ENCODE results near the gene PAPOLA. TPM values are rescaled to one million over a fixed set of nuclear protein-coding genes. Genes with fewer than 3 reads are reported as not detected.

The PAPOLA gene
- total and polyA plus RNA-seq, 2 of the 4 experiments (the other 2 are of a cell fraction) = 73.8 to 128 TPM

- dilution Hi-C loops (cut with HindIII; ENCODE audit: low sequenced_read_pairs, unreplicated experiment) = no loop called here
- peaks cover 53% of the 10 kb centered on the region for H3K27me3 ChIP-seq (ENCODE audit: control insufficient read depth, insufficient read depth, low read length)
- peaks cover 2% of the 10 kb centered on the region; the same call in 1 of the 2 replicates for H3K9me1 ChIP-seq (ENCODE audit: insufficient read depth, low read length)
- H3K4me1 ChIP-seq (ENCODE audit: control insufficient read depth, insufficient read depth, low read length) = no peaks in the 10 kb centered on the region
- ATAC-seq (ENCODE audit: low read depth) (no peak), DNase-seq (no peak)
- no peaks in the 10 kb centered on the region for H3K79me1 ChIP-seq (ENCODE audit: low read depth in 1 of 2, low read length in 2 of 2)
- H3K9me3 ChIP-seq (ENCODE audit: control insufficient read depth, insufficient read depth, low read length) = no peaks in the 10 kb centered on the region; the same call in none of the 2 replicates
- H3K36me3 ChIP-seq (ENCODE audit: control insufficient read depth, insufficient read depth, low read length) = no peaks in the 10 kb centered on the region
- H4K20me1 ChIP-seq (ENCODE audit: insufficient read depth, low read length) = no peaks in the 10 kb centered on the region
- no peak overlapping the region for H3K27ac ChIP-seq (ENCODE audit: insufficient read depth, low read length)
- ChIA-PET CTCF (no interaction called here), POLR2A (ENCODE audit: unreplicated experiment) (no interaction called here)
- H2AK5ac ChIP-seq (ENCODE audit: low read depth, low read length) = no peak overlapping the region
- H2BK5ac ChIP-seq (ENCODE audit: low read depth, low read length, poor library complexity, severe bottlenecking) = no peak overlapping the region
- no peak overlapping the region for H2BK20ac ChIP-seq (ENCODE audit: low read depth, low read length)
- H3K4me3 ChIP-seq (ENCODE audit: insufficient read depth, low read depth, low read length) = no peak overlapping the region
- no peak overlapping the region for H3K56ac ChIP-seq (ENCODE audit: extremely low read depth, insufficient read depth, low read length)
- in situ Hi-C loops (cut with MboI; ENCODE audit: low sequenced_read_pairs) = loop anchor here (10.0 kb wide), 1 partner anchor 161 kb away; no protein-coding TSS in a partner anchor
- TF ChIP-seq RFX5 (IDR thresholded peaks at IDR 0.05; ENCODE audit: low read depth, low read length) = no peak
- no peak for TF ChIP-seq CEBPB (IDR thresholded peaks at IDR 0.05; ENCODE audit: low read depth, low read length)
- 100% methylated on average over 1 of the region's 10 CpGs; no CpG with 5 or more reads in 1 of the 2 experiments for WGBS, 2 experiments (ENCODE audit: extremely low coverage in 2 of 2, insufficient read length in 1 of 2)
- no peak overlapping the region for H3K18ac ChIP-seq (ENCODE audit: low read depth, low read length)
- no peak overlapping the region for H2BK120ac ChIP-seq (ENCODE audit: low read depth, low read length)
- no peak overlapping the region for H3K4ac ChIP-seq (ENCODE audit: low read depth, low read length)
- H3K23ac ChIP-seq (ENCODE audit: low read depth, low read length) = no peak overlapping the region
- no peak overlapping the region for H4K8ac ChIP-seq (ENCODE audit: low read depth in 2 of 2, low read length in 2 of 2)
- H2BK15ac ChIP-seq (ENCODE audit: low read depth, low read length) = no peak overlapping the region
- no peak overlapping the region for H3K4me2 ChIP-seq (ENCODE audit: low read depth, low read length)
- H2AFZ ChIP-seq (replicated peaks; ENCODE audit: low read length, poor library complexity) = no peak overlapping the region
- BruUV-seq (replicated peaks) = no TSS peak
- intact Hi-C loops (cut with micrococcal nuclease) = no loop called here
- no peak overlapping the region for H3K14ac ChIP-seq (replicated peaks; ENCODE audit: low read depth, low read length)
- no peak overlapping the region for H4K91ac ChIP-seq (ENCODE audit: insufficient read depth, low read depth, low read length)
- H4K5ac ChIP-seq (ENCODE audit: low read depth, low read length) = no peak overlapping the region
- H3K9ac ChIP-seq (ENCODE audit: low read depth, low read length) = no peak overlapping the region
- H2AK9ac ChIP-seq (replicated peaks; ENCODE audit: low read depth, low read length, poor library complexity) = no peak overlapping the region
Observed at GRCh38 chr14:96583569-96584041, 81.4 kb downstream of the PAPOLA start.

Data from IMR-90 (cell line).